ENCODE measurements around the gene PORCN. TPM values are rescaled to one million over a fixed set of nuclear protein-coding genes. Genes with fewer than 3 reads are reported as not detected.
A peak's percentile ranks its signal among the peaks of the same experiment; 100 is the strongest.
"Not testable (repeated sequence)": the region's sequence is repeated elsewhere in the genome, so short reads cannot be mapped to it uniquely, and the experiment has no call there.

The PORCN gene
- polyA plus RNA-seq, 4 donors = 6.6 to 8.6 (median 8.1) TPM

DNA sequence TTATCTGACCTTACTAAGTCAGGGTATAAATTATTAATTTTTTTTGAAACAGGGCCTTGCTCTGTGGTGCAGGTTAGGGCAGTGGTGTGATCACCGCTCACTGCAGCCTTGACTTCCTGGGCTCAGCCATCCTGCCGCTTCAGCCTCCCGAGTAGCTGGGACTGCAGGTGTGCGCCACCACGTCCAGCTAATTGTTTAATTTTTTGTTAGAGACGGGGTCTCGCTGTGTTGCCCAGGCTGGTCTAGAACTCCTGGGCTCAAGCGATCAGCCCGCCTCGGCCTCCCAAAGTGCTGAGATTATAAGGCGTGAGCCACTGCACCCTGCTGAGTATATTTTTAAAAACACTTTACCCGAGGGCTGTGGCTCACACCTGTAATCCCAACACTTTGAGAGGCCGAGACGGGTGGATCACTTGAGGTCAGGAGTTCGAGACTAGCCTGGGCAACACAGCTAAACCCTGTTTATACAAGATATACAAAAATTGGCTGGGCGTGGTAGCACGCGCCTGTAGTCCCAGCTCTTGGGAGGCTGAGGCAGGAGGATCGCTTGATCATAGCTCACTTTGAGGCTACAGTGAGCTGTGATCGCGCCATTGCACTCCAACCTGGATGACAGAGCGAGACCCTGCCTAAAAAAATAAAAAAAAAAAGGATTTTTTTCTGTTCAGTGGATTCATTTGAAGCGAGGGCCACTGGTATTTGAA is 30.0 kb downstream of the PORCN start:
- DNase-seq (ENCODE audit: low read depth in 4 of 4, low spot score in 3 of 4) = no peak

DNA sequence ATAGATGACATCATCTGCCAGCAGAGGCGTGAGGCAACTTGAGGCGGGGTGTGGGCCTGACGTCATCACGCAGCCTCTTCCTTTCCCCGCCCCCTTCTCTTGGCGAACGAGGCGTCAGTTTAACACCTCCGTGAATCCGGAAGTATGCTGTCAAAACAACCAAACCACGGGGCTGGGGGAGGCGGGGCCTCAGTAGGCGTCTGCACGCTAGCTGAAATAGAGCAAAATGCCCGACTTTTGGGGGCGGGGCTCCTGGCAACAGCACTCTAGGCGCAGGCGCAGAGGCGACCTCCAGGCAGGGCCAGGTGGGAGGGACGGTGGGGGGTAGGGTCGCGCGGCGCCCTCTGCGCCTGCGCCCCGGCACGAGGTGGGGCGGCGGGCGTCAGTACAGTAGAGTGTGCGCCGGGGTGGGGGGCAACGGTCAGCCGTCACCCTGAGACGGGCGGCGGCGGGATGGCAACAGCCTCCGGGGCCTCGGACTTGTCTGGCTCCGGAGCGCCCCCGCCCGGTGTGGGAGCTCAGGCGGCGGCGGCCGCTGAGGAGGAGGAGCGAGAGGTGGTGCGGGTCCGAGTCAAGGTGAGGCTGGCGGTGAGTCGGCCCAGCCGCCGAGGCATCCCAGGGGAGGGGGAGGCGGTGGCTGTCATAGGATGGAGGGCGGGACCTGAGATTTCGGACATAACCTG is 30.7 kb downstream of the PORCN start, which contains the start of gene TBC1D25:
Gene TBC1D25, plus strand, starts transcription at position 370 of the 683 bp plus-strand sequence. Its CDS starts 84 bp downstream, at position 454.
- peak; percentile 83 to 89 (median 86) for DNase-seq (ENCODE audit: low read depth in 4 of 4, low spot score in 3 of 4)

DNA sequence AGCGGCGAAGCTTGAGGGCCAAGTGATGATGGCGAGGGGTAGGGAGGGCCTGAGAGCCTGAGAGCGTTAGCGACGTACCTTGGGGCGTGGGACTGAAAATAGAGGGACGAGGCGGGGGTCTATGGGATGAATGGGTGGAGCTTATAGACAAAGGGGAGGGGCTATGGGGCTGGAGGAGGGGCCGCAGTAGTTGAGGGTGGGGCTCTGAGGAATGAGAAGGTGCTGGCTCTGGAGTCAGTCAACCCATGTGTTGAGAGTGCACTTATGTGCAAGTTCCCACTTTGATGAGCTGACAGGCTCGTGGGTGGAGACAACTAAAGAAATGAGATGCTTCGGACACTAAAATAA is 31.2 kb downstream of the PORCN start:
- DNase-seq (ENCODE audit: low read depth in 4 of 4, low spot score in 3 of 4) = peak in 1 of 4 donors; percentile 23

DNA sequence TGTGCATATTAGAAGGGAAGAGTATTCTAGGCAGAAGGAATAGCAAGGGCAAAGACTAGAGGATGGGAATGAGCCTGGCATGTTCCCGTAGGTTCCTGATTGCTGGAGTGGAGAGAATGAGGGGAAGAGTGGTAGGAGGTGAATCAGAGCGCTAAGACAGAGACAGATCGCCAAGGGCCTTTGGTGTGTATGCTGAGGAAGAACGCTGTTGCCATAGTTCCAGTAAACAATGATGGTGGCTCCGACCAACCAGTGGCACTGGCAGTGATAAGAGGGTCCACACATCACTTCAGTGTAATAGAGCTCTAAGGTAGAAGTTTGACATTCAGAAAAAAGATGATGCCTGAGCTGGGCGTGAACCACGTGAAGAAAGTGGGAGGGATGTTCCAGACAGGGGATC is 31.7 kb downstream of the PORCN start:
- no peak for DNase-seq (ENCODE audit: low read depth in 4 of 4, low spot score in 3 of 4)

DNA sequence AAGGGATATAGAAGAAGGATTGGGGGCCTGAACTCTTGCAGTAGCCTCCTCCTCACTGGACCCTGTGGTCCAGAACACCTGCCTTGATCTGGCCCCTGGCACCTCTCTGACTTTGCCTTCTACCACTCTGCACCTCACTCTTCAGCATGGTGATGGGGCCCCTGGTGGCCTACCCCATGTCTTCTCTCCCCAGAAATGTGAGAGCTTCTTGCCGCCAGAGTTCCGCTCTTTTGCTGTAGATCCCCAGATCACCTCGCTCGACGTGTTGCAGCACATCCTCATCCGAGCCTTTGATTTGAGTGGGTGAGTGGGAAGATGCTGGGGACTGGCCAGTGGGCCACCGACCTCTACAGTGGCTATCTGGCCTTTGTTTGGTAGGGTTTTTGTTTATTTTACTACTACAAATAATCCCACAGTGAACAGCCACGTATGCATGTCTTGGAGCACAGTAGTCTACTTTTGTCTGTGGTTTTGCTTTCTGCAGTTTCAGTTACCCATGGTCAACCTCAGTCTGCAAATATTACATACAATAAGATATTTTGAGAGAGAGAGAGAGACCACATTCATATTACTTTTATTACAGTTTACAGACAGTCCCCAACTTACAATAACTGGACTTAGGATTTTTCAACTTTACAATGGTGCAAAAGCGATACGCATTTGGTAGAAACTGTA is 32.5 kb downstream of the PORCN start:
- DNase-seq (ENCODE audit: low read depth in 4 of 4, low spot score in 3 of 4) = no peak

DNA sequence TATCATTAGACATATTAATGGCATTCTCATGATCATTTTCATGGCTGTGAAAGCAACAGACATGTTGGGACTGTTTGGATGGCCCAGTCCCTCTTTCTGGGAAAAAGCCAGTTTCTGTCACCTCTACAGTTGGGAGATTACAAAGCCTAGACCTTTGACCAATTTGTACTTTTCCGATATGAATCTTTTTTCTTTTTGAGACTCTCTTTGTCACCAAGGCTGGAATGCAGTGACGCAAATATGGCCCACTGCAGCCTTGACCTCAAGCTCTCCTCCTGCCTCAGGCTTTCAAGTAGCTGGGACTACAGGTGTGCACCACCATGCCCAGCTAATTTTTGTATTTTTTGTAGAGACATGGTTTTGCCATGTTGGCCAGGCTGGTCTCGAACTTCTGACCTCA is 40.1 kb downstream of the PORCN start:
- no peak for DNase-seq (ENCODE audit: low read depth in 4 of 4, low spot score in 3 of 4)

DNA sequence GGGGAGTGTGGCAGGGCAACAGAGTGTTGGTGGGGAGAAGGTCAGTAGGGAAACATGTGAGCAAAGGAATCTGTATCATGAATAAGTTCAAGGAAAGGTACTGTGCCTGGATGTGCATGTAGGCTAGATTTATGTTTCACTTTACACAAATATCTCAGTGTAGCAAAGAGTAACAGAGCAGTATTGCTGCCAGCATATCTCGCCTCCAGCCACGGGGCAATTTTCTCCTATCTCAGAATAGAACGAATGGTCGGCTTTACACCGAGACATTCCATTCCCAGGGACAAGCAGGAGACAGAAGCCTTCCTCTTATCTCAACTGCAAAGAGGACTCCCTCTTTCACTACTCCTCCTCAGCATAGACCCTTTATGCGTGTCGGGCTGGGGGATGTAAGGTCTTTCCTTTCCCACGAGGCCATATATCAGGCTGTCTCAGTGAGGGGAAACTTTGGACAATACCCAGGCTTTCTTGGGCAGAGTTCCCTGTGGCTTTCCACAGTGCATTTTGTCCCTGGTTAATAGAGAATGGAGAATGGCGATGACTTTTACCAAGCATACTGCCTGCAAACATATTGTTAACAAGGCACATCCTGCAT is 47.0 kb downstream of the PORCN start:
- DNase-seq (ENCODE audit: low read depth in 4 of 4, low spot score in 3 of 4) = not testable (repeated sequence)

DNA sequence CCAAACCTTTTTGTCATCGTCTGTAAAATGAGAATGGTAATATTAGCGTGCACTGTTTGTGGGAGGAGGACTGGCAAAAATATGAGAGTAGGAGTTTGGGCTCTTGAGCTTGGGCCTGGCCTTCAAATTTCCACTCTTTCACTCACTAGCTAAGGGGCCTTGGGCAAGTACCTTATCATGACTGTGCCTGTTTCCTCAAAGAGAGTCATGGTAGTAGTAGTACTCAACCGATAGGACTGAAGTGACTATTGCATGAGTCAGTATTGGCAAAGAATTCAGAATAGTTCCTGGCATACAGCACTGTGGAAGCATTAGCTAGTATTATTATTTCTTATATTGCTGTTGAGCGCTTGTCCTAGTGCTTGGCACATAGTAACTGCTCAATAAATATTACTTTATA is 49.5 kb downstream of the PORCN start:
- no peak for DNase-seq (ENCODE audit: low read depth in 4 of 4, low spot score in 3 of 4)

DNA sequence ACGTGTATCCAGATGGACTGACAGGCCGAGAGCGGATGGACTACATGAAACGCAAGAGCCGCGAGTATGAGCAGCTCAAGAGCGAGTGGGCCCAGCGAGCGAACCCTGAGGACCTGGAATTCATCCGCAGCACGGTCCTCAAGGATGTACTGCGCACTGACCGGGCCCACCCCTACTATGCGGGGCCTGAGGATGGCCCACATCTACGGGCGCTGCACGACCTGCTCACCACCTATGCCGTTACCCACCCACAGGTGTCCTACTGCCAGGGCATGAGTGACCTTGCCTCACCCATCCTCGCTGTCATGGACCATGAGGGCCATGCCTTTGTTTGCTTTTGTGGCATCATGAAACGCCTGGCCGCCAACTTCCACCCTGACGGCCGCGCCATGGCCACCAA is 50.8 kb downstream of the PORCN start:
- no peak for DNase-seq (ENCODE audit: low read depth in 4 of 4, low spot score in 3 of 4)

DNA sequence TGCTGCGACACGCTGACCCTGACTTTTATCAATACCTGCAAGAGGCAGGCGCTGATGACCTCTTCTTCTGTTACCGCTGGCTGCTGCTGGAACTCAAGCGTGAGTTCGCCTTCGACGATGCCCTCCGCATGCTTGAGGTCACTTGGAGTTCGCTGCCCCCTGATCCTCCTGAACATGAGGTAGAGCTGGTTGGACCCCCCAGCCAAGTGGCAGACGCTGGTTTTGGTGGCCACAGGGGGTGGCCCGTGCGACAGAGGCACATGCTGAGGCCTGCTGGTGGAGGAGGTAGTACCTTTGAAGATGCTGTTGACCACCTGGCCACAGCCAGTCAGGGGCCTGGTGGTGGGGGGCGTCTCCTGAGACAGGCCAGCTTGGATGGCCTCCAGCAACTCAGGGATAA is 51.3 kb downstream of the PORCN start:
- no peak for DNase-seq (ENCODE audit: low read depth in 4 of 4, low spot score in 3 of 4)

DNA sequence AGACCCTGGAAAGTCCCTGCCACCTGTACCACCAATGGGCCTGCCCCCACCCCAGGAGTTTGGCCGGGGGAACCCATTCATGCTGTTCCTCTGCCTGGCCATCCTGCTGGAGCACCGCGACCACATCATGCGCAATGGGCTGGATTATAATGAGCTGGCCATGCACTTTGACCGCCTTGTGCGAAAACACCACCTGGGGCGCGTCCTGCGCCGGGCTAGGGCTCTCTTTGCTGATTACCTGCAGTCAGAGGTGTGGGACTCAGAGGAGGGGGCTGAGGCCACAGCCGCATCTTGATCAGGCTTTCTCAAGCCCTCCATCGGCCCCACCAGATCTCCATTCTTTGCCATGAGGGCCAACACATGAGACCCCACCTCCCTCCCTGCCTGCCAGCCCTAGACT is 51.9 kb downstream of the PORCN start:
- no peak for DNase-seq (ENCODE audit: low read depth in 4 of 4, low spot score in 3 of 4)

DNA sequence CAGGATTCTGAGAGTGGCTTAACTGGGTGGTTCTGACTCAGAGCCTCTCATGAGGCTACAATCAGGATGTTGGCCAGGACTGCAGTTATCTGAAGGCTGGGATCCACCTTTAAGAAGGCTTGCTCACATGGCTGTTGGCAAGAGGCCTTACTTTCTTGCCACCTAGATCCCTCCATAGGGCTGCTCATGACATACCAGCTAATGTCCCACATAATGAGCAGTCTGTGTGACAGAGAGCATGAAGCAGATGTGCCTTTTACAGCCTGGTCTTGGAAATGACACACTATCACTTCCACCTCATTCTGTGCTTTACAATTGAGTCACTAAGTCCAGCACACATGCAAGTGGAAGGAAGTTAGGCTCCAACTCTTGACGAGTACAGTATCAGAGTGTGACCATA is 61.2 kb downstream of the PORCN start:
- DNase-seq (ENCODE audit: low read depth in 4 of 4, low spot score in 3 of 4) = no peak

Other genes with a start within 250 kb of the PORCN start
- gene SSX3, start 152.3 kb upstream of the PORCN start, polyA plus RNA-seq (ENCODE audit: insufficient read length in 4 of 4) = not detected
- not detected for gene SSX4, start 125.5 kb upstream of the PORCN start, polyA plus RNA-seq (ENCODE audit: insufficient read length in 4 of 4)
- gene SSX4B, start 97.0 kb upstream of the PORCN start, polyA plus RNA-seq (ENCODE audit: insufficient read length in 4 of 4) = not detected
- gene SLC38A5, start 38.7 kb upstream of the PORCN start, polyA plus RNA-seq (ENCODE audit: insufficient read length in 4 of 4) = 1 to 10 TPM; 4.6 to 7.2 (median 5.2) TPM
- 10 to 100 TPM; 35.1 to 39.5 (median 36.3) TPM for gene FTSJ1, start 32.8 kb upstream of the PORCN start, polyA plus RNA-seq (ENCODE audit: insufficient read length in 4 of 4)
- 10 to 100 TPM; 69.1 to 76.2 (median 71.7) TPM for gene EBP, start 12.8 kb downstream of the PORCN start, polyA plus RNA-seq (ENCODE audit: insufficient read length in 4 of 4)
- gene TBC1D25, start 30.7 kb downstream of the PORCN start, polyA plus RNA-seq (ENCODE audit: insufficient read length in 4 of 4) = 10 to 100 TPM in 3 of 4 donors, 1 to 10 TPM in 1; 9.7 to 10.7 (median 10.3) TPM
- gene RBM3, start 65.5 kb downstream of the PORCN start, polyA plus RNA-seq (ENCODE audit: insufficient read length in 4 of 4) = 100 to 1,000 TPM; 265 to 315 (median 300) TPM
- gene WDR13, start 88.5 kb downstream of the PORCN start, polyA plus RNA-seq (ENCODE audit: insufficient read length in 4 of 4) = 100 to 1,000 TPM; 116 to 156 (median 127) TPM
- 1 to 10 TPM; 2.5 to 4.3 (median 3.4) TPM for gene WAS, start 174.8 kb downstream of the PORCN start, polyA plus RNA-seq (ENCODE audit: insufficient read length in 4 of 4)
- gene SUV39H1, start 187.7 kb downstream of the PORCN start, polyA plus RNA-seq (ENCODE audit: insufficient read length in 4 of 4) = 1 to 10 TPM; 6.0 to 7.8 (median 6.9) TPM